Measurements from ENCODE around the gene KRTAP10-2. TPM values are rescaled to one million over a fixed set of nuclear protein-coding genes. Genes with fewer than 3 reads are reported as not detected.
A peak's percentile ranks its signal among the peaks of the same experiment; 100 is the strongest.

KRTAP10-2 gene
- total and polyA plus RNA-seq, 9 of the 15 experiments (the other 6 are each of a cell fraction or from before 2014, with no cell fraction given): not detected

DNA sequence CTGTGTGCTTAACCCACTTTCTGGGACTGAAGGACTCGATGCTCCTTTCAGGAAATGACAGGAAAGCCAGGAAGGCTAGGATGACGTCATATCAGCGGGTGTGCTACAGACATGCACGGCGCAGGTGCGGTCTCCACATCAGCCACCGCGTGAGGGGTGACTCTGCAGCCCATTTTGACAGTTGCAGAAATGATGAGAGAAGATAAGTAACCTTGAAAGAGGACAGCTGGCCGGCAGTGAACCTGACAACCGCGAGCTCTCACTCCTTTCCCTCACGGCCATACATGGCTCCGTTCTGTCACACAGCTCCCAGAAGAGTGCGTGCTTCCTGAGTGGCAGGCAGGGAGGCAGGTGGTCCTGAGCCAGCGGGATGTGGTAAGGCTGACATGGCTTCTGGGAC lies 30.8 kb upstream of the KRTAP10-2 start:
- intact Hi-C loops (cut with micrococcal nuclease): no loop called here
- Histone ChIP-seq H3K27ac (ENCODE audit: extremely low read depth, low read depth, low read length) (no peak overlapping the region), H3K4me2 (ENCODE audit: insufficient read depth, low read length) (peak overlapping the region; percentile 51), H3K36me3 (ENCODE audit: control insufficient read depth, insufficient read depth, low read length) (no peaks in the 10 kb centered on the region), H3K9ac (ENCODE audit: insufficient read depth in 1 of 2, low read depth in 2 of 2, low read length in 2 of 2) (no peak overlapping the region), H3K4me1 (replicated peaks in 1 of 2; ENCODE audit: control insufficient read depth in 2 of 2, insufficient read depth in 2 of 2, low read length in 2 of 2) (no peaks in the 10 kb centered on the region; a peak in 2 of 5 replicates), H3K79me2 (ENCODE audit: control insufficient read depth, insufficient read depth, low read length) (no peaks in the 10 kb centered on the region), H3K9me3 (replicated peaks; ENCODE audit: control insufficient read depth, insufficient read depth, low read depth, low read length) (peaks cover 3% of the 10 kb centered on the region), H3K9me1 (ENCODE audit: control insufficient read depth, insufficient read depth, low read length) (no peaks in the 10 kb centered on the region), H3K4me3 (no peak overlapping the region), H2AFZ (ENCODE audit: low read depth, low read length) (no peak overlapping the region), H4K20me1 (replicated peaks; ENCODE audit: control insufficient read depth, insufficient read depth, low read length) (no peaks in the 10 kb centered on the region), H3K27me3 (ENCODE audit: control insufficient read depth in 2 of 2, insufficient read depth in 2 of 2, low read length in 2 of 2) (peaks cover 0 to 6% of the 10 kb centered on the region in 2 experiments; a peak in 1 of 5 replicates)
- peak; percentile 26 for FAIRE-seq
- ChIA-PET CTCF (ENCODE audit: low intra/inter-chr PET ratio) (no interaction called here), POLR2A (interaction anchor here (1.0 to 1.6 kb wide), 2 partner anchors 12 to 15 kb away, joined by 3 to 5 read pairs; no protein-coding TSS in a partner anchor)
- no peak for ATAC-seq
- no TSS peak for BruUV-seq (replicated peaks)
- in situ Hi-C loops (cut with MboI): no loop called here
- DNase-seq (ENCODE audit: extremely low read depth in 1 of 4, low spot score in 3 of 4): peak in 2 of 4 experiments; percentile 26 to 28
- WGBS (ENCODE audit: insufficient coverage, low coverage, missing lambda C conversion rate): under 1% methylated on average over 15 of the region's 15 CpGs
- TF ChIP-seq ESRRA (IDR thresholded peaks at IDR 0.05; ENCODE audit: borderline replicate concordance, low read depth) (peak; percentile 81), CBX3 (IDR thresholded peaks at IDR 0.05; ENCODE audit: borderline replicate concordance in 1 of 2, low read length in 2 of 2) (no peak), PHF8 (IDR thresholded peaks at IDR 0.05; ENCODE audit: borderline replicate concordance, low read length) (no peak; the same call in 1 of the 2 replicates), FOXK2 (conservative IDR thresholded peaks at IDR 0.05 in 1 of 2, IDR thresholded peaks at IDR 0.05 in 1 of 2; ENCODE audit: low read depth in 2 of 2) (no peak), ZMIZ1 (IDR thresholded peaks at IDR 0.05; ENCODE audit: low read depth in 2 of 2, low read length in 2 of 2) (no peak), CREB1 (IDR thresholded peaks at IDR 0.05) (no peak), CREB1 (CRISPR knock-in tag; IDR thresholded peaks at IDR 0.05) (peak; percentile 71), SP1 (CRISPR knock-in tag; IDR thresholded peaks at IDR 0.05) (no peak), POLR2A (conservative IDR thresholded peaks at IDR 0.05) (no peak), JUND (IDR thresholded peaks at IDR 0.05; ENCODE audit: borderline replicate concordance, low read depth, low read length) (peak; percentile 95), JUND (tag; IDR thresholded peaks at IDR 0.05; ENCODE audit: borderline replicate concordance, low read depth, low read length) (peak; percentile 98), CEBPG (CRISPR knock-in tag; IDR thresholded peaks at IDR 0.05) (no peak), CEBPG (tag; conservative IDR thresholded peaks at IDR 0.05 in 1 of 2, IDR thresholded peaks at IDR 0.05 in 1 of 2) (peak; percentile 30 to 51; a peak in 1 of 4 replicates), HNRNPL (IDR thresholded peaks at IDR 0.05; ENCODE audit: low read depth, low read length) (no peak), POLR2AphosphoS5 (IDR thresholded peaks at IDR 0.05; ENCODE audit: control insufficient read depth, insufficient read depth, low read depth, low read length) (no peak), FOXK1 (CRISPR knock-in tag; IDR thresholded peaks at IDR 0.05; ENCODE audit: borderline replicate concordance) (no peak), CREM (IDR thresholded peaks at IDR 0.05; ENCODE audit: low read depth) (peak; percentile 57; the same call in 1 of the 2 replicates)
- TF ChIP-seq, protein P1, sequence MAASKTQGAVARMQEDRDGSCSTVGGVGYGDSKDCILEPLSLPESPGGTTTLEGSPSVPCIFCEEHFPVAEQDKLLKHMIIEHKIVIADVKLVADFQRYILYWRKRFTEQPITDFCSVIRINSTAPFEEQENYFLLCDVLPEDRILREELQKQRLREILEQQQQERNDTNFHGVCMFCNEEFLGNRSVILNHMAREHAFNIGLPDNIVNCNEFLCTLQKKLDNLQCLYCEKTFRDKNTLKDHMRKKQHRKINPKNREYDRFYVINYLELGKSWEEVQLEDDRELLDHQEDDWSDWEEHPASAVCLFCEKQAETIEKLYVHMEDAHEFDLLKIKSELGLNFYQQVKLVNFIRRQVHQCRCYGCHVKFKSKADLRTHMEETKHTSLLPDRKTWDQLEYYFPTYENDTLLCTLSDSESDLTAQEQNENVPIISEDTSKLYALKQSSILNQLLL (CRISPR knock-in tag; IDR thresholded peaks at IDR 0.05; ENCODE audit: borderline replicate concordance): no peak

All from K562 (cell line).